GM23338 (cell line): ENCODE results near the gene ZNF844.

ENCODE experiments used
- EZH2 ChIP-seq: fragments of 200-600 bp; sonication (generic); IDR thresholded peaks from one replicate; pipeline ENCODE4 v1.8.0; 2017; ENCODE audit warnings: antibody characterized with exemption, mild to moderate bottlenecking, low read depth; ENCODE audit not compliant: unreplicated experiment
- JUNB ChIP-seq: IDR thresholded peaks from one replicate; pipeline ENCODE4 v1.6.1; 2016; ENCODE audit warnings: antibody characterized with exemption; ENCODE audit not compliant: unreplicated experiment
- TF ChIP-seq, protein P1 (sequence below), 2 experiments: fragments of 200-600 bp in 1 of 2; sonication (generic) in 1 of 2; conservative IDR thresholded peaks; 2 replicates each; pipeline versions ENCODE4 v1.5.1 to v1.6.1; 2016 to 2017; ENCODE audit warnings: antibody characterized with exemption in 2 of 2, low read depth in 2 of 2, mild to moderate bottlenecking in 2 of 2, moderate library complexity in 1 of 2
- TF ChIP-seq, protein P2 (sequence below): fragments of 250-450 bp; sonication (Bioruptor Pico); IDR thresholded peaks from 2 replicates; pipeline ENCODE4 v1.5.0; 2020; ENCODE audit warnings: mild to moderate bottlenecking, moderate library complexity

GRCh38 chr19:12090807-12091206, 26.3 kb downstream of the ZNF844 start:
- TF ChIP-seq JUNB (no peak), EZH2 (no peak)
- TF ChIP-seq, protein P1, sequence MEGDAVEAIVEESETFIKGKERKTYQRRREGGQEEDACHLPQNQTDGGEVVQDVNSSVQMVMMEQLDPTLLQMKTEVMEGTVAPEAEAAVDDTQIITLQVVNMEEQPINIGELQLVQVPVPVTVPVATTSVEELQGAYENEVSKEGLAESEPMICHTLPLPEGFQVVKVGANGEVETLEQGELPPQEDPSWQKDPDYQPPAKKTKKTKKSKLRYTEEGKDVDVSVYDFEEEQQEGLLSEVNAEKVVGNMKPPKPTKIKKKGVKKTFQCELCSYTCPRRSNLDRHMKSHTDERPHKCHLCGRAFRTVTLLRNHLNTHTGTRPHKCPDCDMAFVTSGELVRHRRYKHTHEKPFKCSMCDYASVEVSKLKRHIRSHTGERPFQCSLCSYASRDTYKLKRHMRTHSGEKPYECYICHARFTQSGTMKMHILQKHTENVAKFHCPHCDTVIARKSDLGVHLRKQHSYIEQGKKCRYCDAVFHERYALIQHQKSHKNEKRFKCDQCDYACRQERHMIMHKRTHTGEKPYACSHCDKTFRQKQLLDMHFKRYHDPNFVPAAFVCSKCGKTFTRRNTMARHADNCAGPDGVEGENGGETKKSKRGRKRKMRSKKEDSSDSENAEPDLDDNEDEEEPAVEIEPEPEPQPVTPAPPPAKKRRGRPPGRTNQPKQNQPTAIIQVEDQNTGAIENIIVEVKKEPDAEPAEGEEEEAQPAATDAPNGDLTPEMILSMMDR (conservative IDR thresholded peaks at IDR 0.05; ENCODE audit: low read depth in 2 of 2): peak; percentile 82 to 88
- TF ChIP-seq, protein P2, sequence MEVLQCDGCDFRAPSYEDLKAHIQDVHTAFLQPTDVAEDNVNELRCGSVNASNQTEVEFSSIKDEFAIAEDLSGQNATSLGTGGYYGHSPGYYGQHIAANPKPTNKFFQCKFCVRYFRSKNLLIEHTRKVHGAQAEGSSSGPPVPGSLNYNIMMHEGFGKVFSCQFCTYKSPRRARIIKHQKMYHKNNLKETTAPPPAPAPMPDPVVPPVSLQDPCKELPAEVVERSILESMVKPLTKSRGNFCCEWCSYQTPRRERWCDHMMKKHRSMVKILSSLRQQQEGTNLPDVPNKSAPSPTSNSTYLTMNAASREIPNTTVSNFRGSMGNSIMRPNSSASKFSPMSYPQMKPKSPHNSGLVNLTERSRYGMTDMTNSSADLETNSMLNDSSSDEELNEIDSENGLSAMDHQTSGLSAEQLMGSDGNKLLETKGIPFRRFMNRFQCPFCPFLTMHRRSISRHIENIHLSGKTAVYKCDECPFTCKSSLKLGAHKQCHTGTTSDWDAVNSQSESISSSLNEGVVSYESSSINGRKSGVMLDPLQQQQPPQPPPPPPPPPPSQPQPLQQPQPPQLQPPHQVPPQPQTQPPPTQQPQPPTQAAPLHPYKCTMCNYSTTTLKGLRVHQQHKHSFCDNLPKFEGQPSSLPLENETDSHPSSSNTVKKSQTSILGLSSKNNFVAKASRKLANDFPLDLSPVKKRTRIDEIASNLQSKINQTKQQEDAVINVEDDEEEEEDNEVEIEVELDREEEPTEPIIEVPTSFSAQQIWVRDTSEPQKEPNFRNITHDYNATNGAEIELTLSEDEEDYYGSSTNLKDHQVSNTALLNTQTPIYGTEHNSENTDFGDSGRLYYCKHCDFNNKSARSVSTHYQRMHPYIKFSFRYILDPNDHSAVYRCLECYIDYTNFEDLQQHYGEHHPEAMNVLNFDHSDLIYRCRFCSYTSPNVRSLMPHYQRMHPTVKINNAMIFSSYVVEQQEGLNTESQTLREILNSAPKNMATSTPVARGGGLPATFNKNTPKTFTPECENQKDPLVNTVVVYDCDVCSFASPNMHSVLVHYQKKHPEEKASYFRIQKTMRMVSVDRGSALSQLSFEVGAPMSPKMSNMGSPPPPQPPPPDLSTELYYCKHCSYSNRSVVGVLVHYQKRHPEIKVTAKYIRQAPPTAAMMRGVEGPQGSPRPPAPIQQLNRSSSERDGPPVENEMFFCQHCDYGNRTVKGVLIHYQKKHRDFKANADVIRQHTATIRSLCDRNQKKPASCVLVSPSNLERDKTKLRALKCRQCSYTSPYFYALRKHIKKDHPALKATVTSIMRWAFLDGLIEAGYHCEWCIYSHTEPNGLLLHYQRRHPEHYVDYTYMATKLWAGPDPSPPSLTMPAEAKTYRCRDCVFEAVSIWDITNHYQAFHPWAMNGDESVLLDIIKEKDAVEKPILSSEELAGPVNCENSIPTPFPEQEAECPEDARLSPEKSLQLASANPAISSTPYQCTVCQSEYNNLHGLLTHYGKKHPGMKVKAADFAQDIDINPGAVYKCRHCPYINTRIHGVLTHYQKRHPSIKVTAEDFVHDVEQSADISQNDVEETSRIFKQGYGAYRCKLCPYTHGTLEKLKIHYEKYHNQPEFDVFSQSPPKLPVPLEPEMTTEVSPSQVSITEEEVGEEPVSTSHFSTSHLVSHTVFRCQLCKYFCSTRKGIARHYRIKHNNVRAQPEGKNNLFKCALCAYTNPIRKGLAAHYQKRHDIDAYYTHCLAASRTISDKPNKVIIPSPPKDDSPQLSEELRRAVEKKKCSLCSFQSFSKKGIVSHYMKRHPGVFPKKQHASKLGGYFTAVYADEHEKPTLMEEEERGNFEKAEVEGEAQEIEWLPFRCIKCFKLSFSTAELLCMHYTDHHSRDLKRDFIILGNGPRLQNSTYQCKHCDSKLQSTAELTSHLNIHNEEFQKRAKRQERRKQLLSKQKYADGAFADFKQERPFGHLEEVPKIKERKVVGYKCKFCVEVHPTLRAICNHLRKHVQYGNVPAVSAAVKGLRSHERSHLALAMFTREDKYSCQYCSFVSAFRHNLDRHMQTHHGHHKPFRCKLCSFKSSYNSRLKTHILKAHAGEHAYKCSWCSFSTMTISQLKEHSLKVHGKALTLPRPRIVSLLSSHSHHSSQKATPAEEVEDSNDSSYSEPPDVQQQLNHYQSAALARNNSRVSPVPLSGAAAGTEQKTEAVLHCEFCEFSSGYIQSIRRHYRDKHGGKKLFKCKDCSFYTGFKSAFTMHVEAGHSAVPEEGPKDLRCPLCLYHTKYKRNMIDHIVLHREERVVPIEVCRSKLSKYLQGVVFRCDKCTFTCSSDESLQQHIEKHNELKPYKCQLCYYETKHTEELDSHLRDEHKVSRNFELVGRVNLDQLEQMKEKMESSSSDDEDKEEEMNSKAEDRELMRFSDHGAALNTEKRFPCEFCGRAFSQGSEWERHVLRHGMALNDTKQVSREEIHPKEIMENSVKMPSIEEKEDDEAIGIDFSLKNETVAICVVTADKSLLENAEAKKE: no peak
